ENCODE measurements around the gene CROCC.
"Not testable (repeated sequence)": the region's sequence is repeated elsewhere in the genome, so short reads cannot be mapped to it uniquely, and the experiment has no call there.

The CROCC gene

GRCh38 chr1:16900751-16901150 is 21.0 kb upstream of the CROCC start:
- no peak overlapping the region for H3K27ac ChIP-seq (ENCODE audit: low read depth, low read length)
- no peaks in the 10 kb centered on the region for H3K9me3 ChIP-seq (ENCODE audit: control insufficient read depth, insufficient read depth, low read length)
- no peak overlapping the region for H3K9ac ChIP-seq (ENCODE audit: low read depth, low read length)
- H3K36me3 ChIP-seq (ENCODE audit: control insufficient read depth, insufficient read depth, low read length): no peaks in the 10 kb centered on the region
- peaks cover 29% of the 10 kb centered on the region for H3K4me1 ChIP-seq (ENCODE audit: control insufficient read depth, insufficient read depth, low read length)
- no peak overlapping the region for H3K4me3 ChIP-seq (ENCODE audit: low read depth, low read length)
- no peaks in the 10 kb centered on the region for H3K27me3 ChIP-seq (ENCODE audit: control insufficient read depth, insufficient read depth, low read length)

DNA sequence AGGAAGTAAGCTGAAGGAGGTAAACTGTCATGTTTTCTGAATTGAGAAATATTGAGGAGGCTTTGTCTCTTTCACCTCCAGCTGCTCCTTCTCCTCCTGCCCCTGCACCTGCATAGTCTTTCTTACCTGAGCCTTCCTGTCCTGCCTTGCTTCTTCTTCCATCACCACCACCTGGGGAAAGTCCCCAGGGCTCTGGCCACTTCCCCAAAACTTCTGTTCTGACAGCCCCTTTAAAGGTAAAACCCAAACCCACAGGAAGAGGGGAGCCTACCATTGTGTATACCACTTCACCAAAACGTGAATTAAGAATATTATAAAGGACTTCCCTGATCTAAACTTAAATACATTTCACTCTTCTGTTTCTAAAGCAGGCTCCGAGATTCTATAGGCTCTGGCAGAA is 20.4 kb upstream of the CROCC start:
- not testable (repeated sequence) for H3K4me3 ChIP-seq (ENCODE audit: low read depth, low read length); H3K9ac ChIP-seq (ENCODE audit: low read depth, low read length); H3K27ac ChIP-seq (ENCODE audit: low read depth, low read length); H3K27me3 ChIP-seq (ENCODE audit: control insufficient read depth, insufficient read depth, low read length); H3K9me3 ChIP-seq (ENCODE audit: control insufficient read depth, insufficient read depth, low read length); H3K36me3 ChIP-seq (ENCODE audit: control insufficient read depth, insufficient read depth, low read length)
- H3K4me1 ChIP-seq (ENCODE audit: control insufficient read depth, insufficient read depth, low read length): peaks cover 33% of the 10 kb centered on the region

- Histone ChIP-seq H3K9me3 (ENCODE audit: control insufficient read depth, insufficient read depth, low read length) (no peaks in the 10 kb centered on the region), H3K36me3 (ENCODE audit: control insufficient read depth, insufficient read depth, low read length) (no peaks in the 10 kb centered on the region), H3K27ac (ENCODE audit: low read depth, low read length) (peak overlapping the region; percentile 13), H3K4me1 (ENCODE audit: control insufficient read depth, insufficient read depth, low read length) (peaks cover 24% of the 10 kb centered on the region), H3K27me3 (ENCODE audit: control insufficient read depth, insufficient read depth, low read length) (no peaks in the 10 kb centered on the region), H3K9ac (ENCODE audit: low read depth, low read length) (no peak overlapping the region), H3K4me3 (ENCODE audit: low read depth, low read length) (no peak overlapping the region)
Observed at GRCh38 chr1:16903054-16903453, 18.7 kb upstream of the CROCC start.

DNA sequence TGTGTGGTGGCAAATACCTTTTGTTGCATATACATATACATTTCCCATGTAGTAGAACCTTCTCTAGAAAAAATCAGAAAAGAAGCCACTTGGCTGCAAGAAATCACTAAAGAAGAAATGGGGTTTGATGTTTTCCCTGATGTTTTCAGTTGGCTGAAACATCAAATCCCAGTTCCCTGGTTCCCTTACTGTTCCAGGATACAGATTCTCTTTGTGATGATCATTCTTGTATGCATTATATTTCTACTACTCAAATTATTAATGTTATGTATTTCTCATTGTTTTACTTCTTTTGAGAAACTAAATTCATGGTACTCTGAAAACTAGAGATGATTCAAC is 18.3 kb upstream of the CROCC start:
- Histone ChIP-seq H3K27ac (ENCODE audit: low read depth, low read length) (peak overlapping the region; percentile 13), H3K36me3 (ENCODE audit: control insufficient read depth, insufficient read depth, low read length) (no peaks in the 10 kb centered on the region), H3K9me3 (ENCODE audit: control insufficient read depth, insufficient read depth, low read length) (no peaks in the 10 kb centered on the region), H3K4me3 (ENCODE audit: low read depth, low read length) (peak overlapping the region; percentile 66), H3K9ac (ENCODE audit: low read depth, low read length) (no peak overlapping the region), H3K27me3 (ENCODE audit: control insufficient read depth, insufficient read depth, low read length) (no peaks in the 10 kb centered on the region), H3K4me1 (ENCODE audit: control insufficient read depth, insufficient read depth, low read length) (peaks cover 24% of the 10 kb centered on the region)

DNA sequence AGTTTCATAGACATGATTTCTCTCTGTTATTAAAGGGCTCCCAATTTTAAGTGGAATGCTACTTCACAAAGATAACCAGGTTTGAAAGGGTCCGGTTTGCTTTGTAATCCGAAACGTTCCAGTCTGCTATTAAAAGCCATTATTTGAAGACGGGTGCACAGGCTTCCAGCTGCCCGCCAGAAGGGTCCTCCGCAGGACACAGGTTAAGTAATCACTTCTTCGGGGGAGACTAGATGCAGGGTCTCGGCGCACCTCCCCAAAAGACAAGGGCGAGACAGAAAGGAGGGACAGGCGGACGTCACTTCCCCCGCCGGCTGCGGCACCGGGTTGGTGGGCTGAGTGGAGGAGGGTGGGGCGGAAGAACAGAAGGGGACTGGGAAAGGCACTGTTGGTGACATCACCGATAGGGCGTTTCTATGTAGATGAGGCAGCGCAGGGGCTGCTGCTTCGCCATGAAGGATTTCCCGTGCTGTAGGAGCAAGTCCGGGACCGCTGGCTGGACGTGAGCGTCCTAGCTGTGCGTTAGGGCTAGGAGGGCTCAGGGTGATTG is 17.1 kb upstream of the CROCC start:
- Histone ChIP-seq H3K27ac (ENCODE audit: low read depth, low read length) (peak overlapping the region; percentile 98), H3K4me1 (ENCODE audit: control insufficient read depth, insufficient read depth, low read length) (peaks cover 24% of the 10 kb centered on the region), H3K9me3 (ENCODE audit: control insufficient read depth, insufficient read depth, low read length) (no peaks in the 10 kb centered on the region)

DNA sequence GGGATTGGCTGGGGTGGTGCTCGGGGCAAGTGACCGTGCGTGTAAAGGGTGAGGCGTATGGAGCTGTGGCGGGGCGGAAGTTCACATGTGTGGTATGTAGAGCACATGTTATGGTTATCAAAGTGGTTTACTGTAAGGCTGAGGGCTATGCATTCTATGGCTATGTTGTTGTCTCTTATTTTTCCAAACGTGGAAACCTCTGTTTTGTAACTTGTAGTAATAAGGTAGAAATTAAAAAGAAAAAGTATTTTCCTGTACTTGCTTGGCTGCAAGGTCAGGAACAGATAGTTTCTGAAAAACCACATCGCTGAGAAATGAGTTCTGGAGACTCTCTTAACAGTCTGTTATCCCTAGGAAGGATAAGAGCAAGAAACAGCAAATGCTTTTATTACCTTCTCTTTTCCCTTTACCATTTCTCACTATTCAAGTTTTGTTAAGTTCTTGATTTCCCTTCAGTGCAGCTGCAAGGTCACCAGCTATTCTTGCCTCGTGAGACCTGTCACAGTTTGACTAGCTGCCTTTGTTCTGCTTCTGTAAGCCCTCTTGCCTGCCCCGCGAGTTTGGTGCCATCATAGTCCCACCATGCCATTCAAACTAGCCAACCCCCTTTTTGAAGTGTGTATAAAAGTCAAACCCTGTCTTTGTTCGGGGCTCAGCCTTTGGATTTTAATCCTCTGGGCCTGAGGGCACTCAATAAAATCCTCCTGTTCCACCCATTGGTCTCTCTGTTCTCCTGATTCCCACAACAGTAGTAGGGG is 16.4 kb upstream of the CROCC start:
- Histone ChIP-seq H3K27me3 (ENCODE audit: control insufficient read depth, insufficient read depth, low read length) (no peaks in the 10 kb centered on the region), H3K9ac (ENCODE audit: low read depth, low read length) (peak overlapping the region; percentile 97), H3K4me3 (ENCODE audit: low read depth, low read length) (peak overlapping the region; percentile 66), H3K36me3 (ENCODE audit: control insufficient read depth, insufficient read depth, low read length) (no peaks in the 10 kb centered on the region), H3K27ac (ENCODE audit: low read depth, low read length) (peak overlapping the region; percentile 98), H3K9me3 (ENCODE audit: control insufficient read depth, insufficient read depth, low read length) (no peaks in the 10 kb centered on the region), H3K4me1 (ENCODE audit: control insufficient read depth, insufficient read depth, low read length) (peaks cover 24% of the 10 kb centered on the region)

More for the DNA sequence above, 17.1 kb upstream of the CROCC start:
- Histone ChIP-seq H3K9ac (ENCODE audit: low read depth, low read length) (peak overlapping the region; percentile 97), H3K36me3 (ENCODE audit: control insufficient read depth, insufficient read depth, low read length) (no peaks in the 10 kb centered on the region), H3K4me3 (ENCODE audit: low read depth, low read length) (peak overlapping the region; percentile 66), H3K27me3 (ENCODE audit: control insufficient read depth, insufficient read depth, low read length) (no peaks in the 10 kb centered on the region)

DNA sequence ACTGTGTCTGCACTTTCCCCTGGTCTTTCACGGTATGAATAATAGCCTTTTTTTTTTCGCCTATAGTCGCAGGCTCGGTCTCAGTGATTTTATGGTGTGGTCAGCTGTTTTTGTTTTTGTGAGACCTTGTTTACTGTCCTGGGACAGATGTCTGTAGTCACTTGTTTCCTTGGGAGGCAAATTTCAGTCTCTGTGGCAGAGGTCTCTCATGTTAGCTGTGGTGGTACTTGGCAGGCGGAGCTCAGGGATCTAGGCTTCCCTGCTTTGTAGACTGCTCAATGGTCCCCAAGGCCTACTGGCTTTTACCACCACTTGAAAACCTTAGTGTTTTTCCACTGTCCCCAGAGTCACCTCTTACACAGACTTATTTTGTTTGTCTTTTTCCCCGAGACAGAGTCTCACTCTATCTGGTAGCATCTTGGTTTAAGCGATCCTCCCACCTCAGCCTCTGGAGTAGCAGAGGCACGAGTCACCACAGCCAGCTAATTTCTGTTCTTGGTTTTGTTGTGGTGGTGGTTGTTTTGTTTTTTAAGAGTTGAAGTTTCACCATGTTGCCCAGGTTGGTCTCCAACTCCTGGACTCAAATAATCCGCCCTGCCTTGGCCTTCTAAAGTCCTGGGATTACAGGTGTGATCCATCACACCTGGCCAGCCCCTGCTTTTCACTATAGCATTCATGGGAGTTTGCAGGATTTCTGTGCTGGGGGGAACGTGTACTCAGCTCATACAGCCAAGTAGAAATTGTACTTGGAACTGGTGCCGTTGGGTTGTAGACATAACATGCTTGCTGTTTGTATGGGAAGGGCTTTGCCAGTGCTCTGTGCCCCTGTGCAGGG is 15.6 kb upstream of the CROCC start:
- H3K9ac ChIP-seq (ENCODE audit: low read depth, low read length): no peak overlapping the region
- peaks cover 22% of the 10 kb centered on the region for H3K4me1 ChIP-seq (ENCODE audit: control insufficient read depth, insufficient read depth, low read length)
- no peaks in the 10 kb centered on the region for H3K27me3 ChIP-seq (ENCODE audit: control insufficient read depth, insufficient read depth, low read length)
- H3K27ac ChIP-seq (ENCODE audit: low read depth, low read length): peak overlapping the region; percentile 98
- peak overlapping the region; percentile 8; the same call in 1 of the 2 replicates for H3K4me3 ChIP-seq (ENCODE audit: low read depth, low read length)
- H3K9me3 ChIP-seq (ENCODE audit: control insufficient read depth, insufficient read depth, low read length): no peaks in the 10 kb centered on the region
- no peaks in the 10 kb centered on the region for H3K36me3 ChIP-seq (ENCODE audit: control insufficient read depth, insufficient read depth, low read length)

DNA sequence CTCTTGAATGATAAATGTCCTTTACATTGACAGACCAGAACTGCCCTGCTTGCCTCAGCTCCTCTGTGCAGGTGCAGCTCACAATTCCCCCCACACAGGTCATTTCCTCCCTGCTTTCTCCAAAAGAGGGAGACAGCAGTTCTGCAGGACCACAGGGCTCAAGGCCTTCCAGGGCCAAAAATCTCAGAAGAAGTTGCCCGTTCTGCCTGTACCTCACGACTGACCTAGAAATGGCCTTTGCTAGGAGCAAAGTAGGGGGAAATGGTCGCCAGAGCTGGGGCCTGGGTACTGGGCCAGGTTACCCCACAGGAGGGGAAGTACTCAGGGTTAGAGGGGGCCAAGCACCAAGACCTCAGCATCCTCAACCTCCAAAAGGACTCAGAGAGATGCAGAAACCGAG is 14.9 kb upstream of the CROCC start:
- H3K27ac ChIP-seq (ENCODE audit: low read depth, low read length): no peak overlapping the region
- no peaks in the 10 kb centered on the region for H3K36me3 ChIP-seq (ENCODE audit: control insufficient read depth, insufficient read depth, low read length)
- no peaks in the 10 kb centered on the region for H3K9me3 ChIP-seq (ENCODE audit: control insufficient read depth, insufficient read depth, low read length)
- no peak overlapping the region for H3K9ac ChIP-seq (ENCODE audit: low read depth, low read length)
- no peaks in the 10 kb centered on the region for H3K27me3 ChIP-seq (ENCODE audit: control insufficient read depth, insufficient read depth, low read length)
- H3K4me1 ChIP-seq (ENCODE audit: control insufficient read depth, insufficient read depth, low read length): peaks cover 22% of the 10 kb centered on the region
- H3K4me3 ChIP-seq (ENCODE audit: low read depth, low read length): no peak overlapping the region

GRCh38 chr1:16907870-16908758 is 13.6 kb upstream of the CROCC start:
- Histone ChIP-seq H3K27ac (ENCODE audit: low read depth, low read length) (no peak overlapping the region), H3K9ac (ENCODE audit: low read depth, low read length) (no peak overlapping the region), H3K4me1 (ENCODE audit: control insufficient read depth, insufficient read depth, low read length) (peaks cover 22% of the 10 kb centered on the region), H3K4me3 (ENCODE audit: low read depth, low read length) (no peak overlapping the region), H3K9me3 (ENCODE audit: control insufficient read depth, insufficient read depth, low read length) (no peaks in the 10 kb centered on the region), H3K36me3 (ENCODE audit: control insufficient read depth, insufficient read depth, low read length) (no peaks in the 10 kb centered on the region), H3K27me3 (ENCODE audit: control insufficient read depth, insufficient read depth, low read length) (no peaks in the 10 kb centered on the region)

DNA sequence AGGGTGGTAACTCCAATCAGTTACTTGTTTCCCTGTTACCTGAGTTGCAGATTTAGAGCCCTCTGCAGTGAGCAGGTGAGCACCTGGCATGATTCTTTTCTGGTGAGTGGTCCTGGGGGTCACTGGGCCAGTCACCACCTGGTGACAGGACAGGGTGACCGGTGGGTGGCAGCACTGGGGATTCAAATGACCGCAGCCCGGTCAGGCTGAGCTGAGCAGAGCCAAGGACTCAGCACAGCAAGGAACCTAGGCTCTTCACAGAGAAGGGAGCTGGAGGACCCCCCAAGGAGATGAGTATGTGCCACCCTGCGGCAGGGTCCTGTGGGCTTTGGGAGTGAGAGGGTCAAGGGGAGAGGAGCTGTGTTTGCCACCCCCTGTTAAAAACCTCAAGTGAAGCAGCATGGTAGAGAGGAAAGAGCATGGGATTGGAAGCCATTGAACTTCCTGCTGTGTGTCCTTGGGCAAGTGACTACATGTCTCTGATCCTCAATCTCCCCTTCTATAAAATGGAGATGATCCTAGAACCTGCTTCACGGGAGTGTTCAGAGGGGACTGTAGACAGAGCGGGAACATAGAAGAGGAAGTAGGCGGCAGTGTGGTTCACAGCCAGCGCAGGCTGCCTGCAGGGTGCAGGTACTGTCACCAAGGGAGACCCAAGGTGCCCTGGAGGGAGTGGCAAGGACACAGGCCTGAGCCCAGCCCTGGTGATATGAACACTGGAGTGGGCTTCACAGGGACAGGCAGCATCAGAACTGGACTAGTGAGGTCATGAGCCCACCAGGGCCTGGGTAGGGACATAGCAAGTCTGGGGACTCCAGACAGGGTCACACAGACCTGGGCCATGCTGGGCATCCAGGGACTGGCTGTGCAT is 9.6 kb upstream of the CROCC start:
- not testable (repeated sequence) for H3K4me1 ChIP-seq (ENCODE audit: control insufficient read depth, insufficient read depth, low read length)

More for the DNA sequence above, 9.6 kb upstream of the CROCC start:
- not testable (repeated sequence) for H3K27ac ChIP-seq (ENCODE audit: low read depth, low read length); H3K9me3 ChIP-seq (ENCODE audit: control insufficient read depth, insufficient read depth, low read length); H3K27me3 ChIP-seq (ENCODE audit: control insufficient read depth, insufficient read depth, low read length); H3K36me3 ChIP-seq (ENCODE audit: control insufficient read depth, insufficient read depth, low read length); H3K9ac ChIP-seq (ENCODE audit: low read depth, low read length); H3K4me3 ChIP-seq (ENCODE audit: low read depth, low read length)

All from HUES48 (cell line).